HepG2 (cell line): ENCODE data around the gene DLX5. TPM values are rescaled to one million over a fixed set of nuclear protein-coding genes. Genes with fewer than 3 reads are reported as not detected.

Experiments
- ATAC-seq: fragments of 200-7000 bp; cut with Tn5 transposase; 3 replicates; pipeline ENCODE4 v1.9.1; 2020; ENCODE audit warnings: mild to moderate bottlenecking, moderate library complexity
- BruUV-seq: library from RNA; stranded (reverse); fragments of 400-500 nt; replicated peaks from 2 replicates; lab custom pipeline; 2021; lab: Mats Ljungman, UMichigan
- CTCF ChIA-PET: fragments of 300-600 bp; formaldehyde crosslinking; extraction: SDS; loops from one replicate; lab custom pipeline; 2021; ENCODE audit warnings: low total read pairs, inconsistent platforms, low intra/inter-chr PET ratio; lab: Yijun Ruan, JAX
- POLR2A ChIA-PET: fragments of 350-600 bp; sonication (Branson Sonifier 250); formaldehyde crosslinking; loops from one replicate; lab custom pipeline; 2020; ENCODE audit warnings: antibody characterized with exemption, inconsistent platforms; lab: Yijun Ruan, JAX
- DNase-seq: peaks from one replicate; pipeline ENCODE4 v3.0.0-alpha.2; 2015; ENCODE audit warnings: low spot score
- FAIRE-seq: peaks from 3 replicates; lab custom pipeline; 2011; peaks lifted over from hg19 to GRCh38; lab: Jason Lieb, UNC
- H2AFZ ChIP-seq: one replicate; pipeline ENCODE4 v1.6.1; 2011; ENCODE audit warnings: low read length, inconsistent platforms
- H3K27ac ChIP-seq: fragments of 300-600 bp; 3 replicates; pipeline ENCODE4 v1.8.0; 2011; ENCODE audit warnings: mixed run types, mild to moderate bottlenecking, mixed read lengths, low read length, inconsistent platforms; ENCODE audit not compliant: insufficient read depth; ENCODE audit errors: extremely low read length
- H3K27me3 ChIP-seq, 2 experiments: fragments of 200-600 bp in 1 of 2; 2 replicates in 1 of 2; 3 replicates in 1 of 2; pipeline versions ENCODE4 v1.6.0 to v1.8.0; 2011; ENCODE audit warnings: low read length in 2 of 2, mild to moderate bottlenecking in 2 of 2, moderate library complexity in 2 of 2, inconsistent platforms in 1 of 2; ENCODE audit not compliant: insufficient read depth in 2 of 2, control insufficient read depth in 1 of 2
- H3K36me3 ChIP-seq, 2 experiments: fragments of 200-600 bp in 1 of 2; replicated peaks in 1 of 2; 2 replicates in 1 of 2; 3 replicates in 1 of 2; pipeline versions ENCODE4 v1.5.1 to v1.8.0; 2011; ENCODE audit warnings: low read length in 2 of 2, inconsistent platforms in 1 of 2; ENCODE audit not compliant: insufficient read depth in 2 of 2, control insufficient read depth in 1 of 2
- H3K4me1 ChIP-seq: 2 replicates; pipeline ENCODE4 v1.5.1; 2012; ENCODE audit warnings: low read length, inconsistent platforms; ENCODE audit not compliant: insufficient read depth
- H3K4me2 ChIP-seq: 2 replicates; pipeline ENCODE4 v1.6.0; 2011; ENCODE audit warnings: low read depth, low read length, inconsistent platforms
- H3K4me3 ChIP-seq, 3 experiments: fragments of 200-600 bp in 1 of 3; sonication (generic), shearing (Covaris generic) in 1 of 3; replicated peaks in 1 of 3; 2 replicates each; pipeline ENCODE4 v1.5.1; 2011 to 2016; ENCODE audit warnings: low read length in 3 of 3, inconsistent platforms in 2 of 3, low read depth in 2 of 3, mild to moderate bottlenecking in 2 of 3, control low read depth in 1 of 3, mixed read lengths in 1 of 3; ENCODE audit not compliant: insufficient read depth in 1 of 3
- H3K79me2 ChIP-seq: one replicate; pipeline ENCODE4 v1.6.1; 2011; ENCODE audit warnings: low read length, inconsistent platforms; ENCODE audit not compliant: insufficient read depth
- H3K9ac ChIP-seq: 2 replicates; pipeline ENCODE4 v1.6.0; 2011; ENCODE audit warnings: mild to moderate bottlenecking, low read depth, low read length, inconsistent platforms; ENCODE audit not compliant: insufficient read depth
- H3K9me3 ChIP-seq: 2 replicates; pipeline ENCODE4 v1.5.1; 2012; ENCODE audit warnings: mild to moderate bottlenecking, low read length
- H4K20me1 ChIP-seq: 2 replicates; pipeline ENCODE4 v1.6.0; 2011; ENCODE audit warnings: inconsistent platforms, mild to moderate bottlenecking, low read length, moderate library complexity; ENCODE audit not compliant: insufficient read depth
- BRCA1 ChIP-seq: sonication (generic); formaldehyde crosslinking; IDR thresholded peaks from 2 replicates; pipeline ENCODE4 v1.4.0; 2020; ENCODE audit warnings: missing genetic modification reagents
- CBX1 ChIP-seq: IDR thresholded peaks from one replicate; pipeline ENCODE4 v1.6.1; 2016; ENCODE audit warnings: antibody characterized with exemption, low read depth
- FLYWCH1 ChIP-seq: sonication (generic); formaldehyde crosslinking; IDR thresholded peaks from 2 replicates; pipeline ENCODE4 v1.8.1; 2023; ENCODE audit warnings: mild to moderate bottlenecking, missing genetic modification reagents
- PHF21A ChIP-seq: sonication (generic); formaldehyde crosslinking; IDR thresholded peaks from 2 replicates; pipeline ENCODE4 v1.5.0; 2020; ENCODE audit warnings: mild to moderate bottlenecking, missing genetic modification reagents
- SRF ChIP-seq: IDR thresholded peaks from 2 replicates; pipeline ENCODE4 v1.6.1; 2011; ENCODE audit warnings: mild to moderate bottlenecking, low read depth, low read length, moderate library complexity
- TBP ChIP-seq: sonication (generic); formaldehyde crosslinking; IDR thresholded peaks from 2 replicates; pipeline ENCODE4 v1.5.0; 2020; ENCODE audit warnings: missing genetic modification reagents
- ZKSCAN5 ChIP-seq: sonication (generic); formaldehyde crosslinking; IDR thresholded peaks from 2 replicates; pipeline ENCODE4 v1.5.1; 2020; ENCODE audit warnings: mild to moderate bottlenecking, missing genetic modification reagents
- WGBS: methylation state at CpG from one replicate; pipeline ENCODE4 v1.1.6; 2017; ENCODE audit warnings: low lambda C conversion rate; 5-methylcytosine and 5-hydroxymethylcytosine counted together
- in situ Hi-C: cut with HindIII; loops from 2 replicates; pipeline ENCODE4 v1.10.0; 2017; ENCODE audit warnings: low pct_unique_long_range_greater_than_20kb; ENCODE audit not compliant: extremely low pct_ligation_motif_present
- intact Hi-C: fragments of 100-400 bp; cut with micrococcal nuclease; formaldehyde crosslinking; loops from one replicate; pipeline ENCODE4 v1.10.0; 2022; ENCODE audit not compliant: unreplicated experiment
- polyA plus RNA-seq, 8 experiments: library from polyadenylated mRNA; depleted of rRNA in 3 of 8; stranded (reverse) in 7 of 8; unstranded in 1 of 8; fragments of >200 nt; fragmentation: Illumina TruSeq in 4 of 8; extraction: Trizol in 4 of 8; gene quantifications; 2 replicates each; pipeline versions ENCODE4 v1.2.1 to v1.2.3, GENCODE V29; 2011 to 2016; ENCODE audit warnings: low read depth in 4 of 8, missing spikeins in 1 of 8, mixed read lengths in 1 of 8; ENCODE audit not compliant: insufficient read depth in 1 of 8
- total RNA-seq, 5 experiments: library from RNA; depleted of rRNA; stranded (reverse); fragments of >200 nt; fragmentation: Illumina TruSeq; extraction: Trizol; gene quantifications; 2 replicates each; pipeline ENCODE4 v1.2.3, GENCODE V29; 2016; ENCODE audit warnings: low read depth in 1 of 5

DLX5 gene
- total and polyA plus RNA-seq, 2 of the 13 experiments (the other 11 are each of a cell fraction or from before 2014, with no cell fraction given): not detected

DNA sequence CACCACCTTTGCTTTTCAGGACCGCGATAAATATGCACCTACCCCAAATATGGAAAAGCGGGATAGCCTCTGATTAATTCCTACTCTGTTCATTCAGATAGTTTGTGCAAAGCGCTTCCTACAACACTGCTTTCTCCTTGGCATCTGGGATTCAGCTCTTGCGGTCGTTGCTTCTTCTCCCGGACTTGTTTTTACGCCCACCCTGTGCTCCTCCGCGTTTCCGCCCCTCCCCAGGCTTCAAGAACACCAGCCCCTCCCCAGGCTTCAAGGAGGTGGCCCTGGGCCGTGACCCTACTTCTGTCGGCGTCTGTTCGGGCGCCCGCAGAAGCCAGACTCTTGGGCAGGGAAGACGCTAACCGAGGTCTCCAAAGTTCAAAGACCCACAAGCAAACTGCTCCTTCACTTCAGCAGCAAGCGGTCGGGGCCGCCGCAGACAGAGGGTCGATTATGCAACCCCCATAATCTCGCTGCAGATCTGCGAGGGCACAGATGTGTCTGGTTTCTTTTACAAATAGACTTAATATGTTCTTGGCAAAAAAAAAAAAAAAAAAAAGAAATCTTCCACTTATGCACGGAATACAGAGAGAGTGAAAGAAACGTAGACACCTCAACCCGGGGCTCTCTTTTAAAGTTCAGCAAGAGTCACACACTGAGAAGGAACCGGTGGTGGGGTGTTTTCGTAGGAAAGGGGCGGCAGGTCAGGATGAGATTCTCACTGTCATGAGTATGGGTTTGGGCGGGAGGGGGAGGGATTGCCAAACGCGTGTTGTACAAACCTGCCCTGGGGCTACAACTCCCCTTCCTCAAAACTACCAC lies 1.9 kb downstream of the DLX5 start (continued):
- no peak for TF ChIP-seq BRCA1 (CRISPR knock-in tag)

DNA sequence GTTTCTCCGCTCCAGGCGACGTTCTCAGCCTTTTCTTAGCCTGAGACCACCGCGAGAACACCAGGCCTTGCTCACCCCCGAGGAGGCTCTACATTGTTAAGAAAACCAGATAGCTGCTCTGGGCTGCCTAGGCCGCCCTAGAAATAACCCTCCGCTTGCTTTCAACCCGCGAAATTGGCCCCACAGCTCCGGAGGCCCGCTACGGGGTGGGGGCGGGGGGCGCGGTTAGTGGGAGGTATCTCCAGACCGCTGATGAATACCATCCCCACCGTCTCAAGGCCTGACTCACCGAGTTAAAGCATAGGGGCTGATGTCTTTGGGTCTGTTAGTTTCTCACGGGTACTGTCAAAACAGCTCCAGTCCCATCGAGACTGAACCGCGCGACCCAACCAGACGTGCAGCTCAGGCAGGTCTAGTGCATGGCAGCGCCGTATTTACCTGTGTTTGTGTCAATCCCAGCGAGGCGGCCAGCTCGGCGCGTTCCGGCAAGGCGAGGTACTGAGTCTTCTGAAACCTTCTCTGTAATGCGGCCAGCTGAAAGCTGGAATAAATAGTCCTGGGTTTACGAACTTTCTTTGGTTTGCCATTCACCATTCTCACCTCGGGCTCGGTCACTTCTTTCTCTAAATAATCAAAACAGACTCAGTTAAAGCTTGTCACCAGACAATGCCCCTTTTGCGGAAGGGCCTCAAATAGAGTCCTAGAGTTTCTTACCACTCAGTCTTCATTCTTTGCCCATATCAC lies 2.7 kb downstream of the DLX5 start:
- H3K4me1 ChIP-seq: peaks cover 29% of the 10 kb centered on the region
- FAIRE-seq: no peak
- H3K36me3 ChIP-seq: no peaks in the 10 kb centered on the region
- TF ChIP-seq TBP (CRISPR knock-in tag) (no peak), FLYWCH1 (no peak), ZKSCAN5 (no peak), SRF (no peak), PHF21A (CRISPR knock-in tag) (no peak), CBX1 (no peak)
- no peak for DNase-seq
- H3K9me3 ChIP-seq: no peaks in the 10 kb centered on the region
- intact Hi-C loops (loop anchor here (10.0 kb wide), 2 partner anchors 427 to 797 kb away; no protein-coding TSS in a partner anchor), in situ Hi-C loops (loop anchor here (10.0 to 25.0 kb wide), 4 partner anchors 237 to 947 kb away; partner anchors contain the start of gene SLC25A13)
- H3K4me2 ChIP-seq: no peak overlapping the region
- peaks cover 0 to 36% of the 10 kb centered on the region in 2 experiments; a peak in 3 of 5 replicates for H3K27me3 ChIP-seq
- no peak overlapping the region for H3K27ac ChIP-seq
- H3K79me2 ChIP-seq: no peaks in the 10 kb centered on the region
- no peak for ATAC-seq
- H3K4me3 ChIP-seq: no peak overlapping the region
- H2AFZ ChIP-seq: no peak overlapping the region
- BruUV-seq: no TSS peak
- 93% methylated on average over 33 of the region's 39 CpGs for WGBS
- ChIA-PET CTCF (no interaction called here), POLR2A (interaction anchor here (3.3 kb wide), 1 partner anchor 16 kb away, joined by 14 read pairs; the partner anchor contains the start of gene DLX6)
- no peak overlapping the region for H3K9ac ChIP-seq
- H4K20me1 ChIP-seq: no peaks in the 10 kb centered on the region
